ENCODE data around the gene TNFAIP2. TPM values are rescaled to one million over a fixed set of nuclear protein-coding genes. Genes with fewer than 3 reads are reported as not detected.

TNFAIP2 gene
- total and polyA plus RNA-seq, 4 donors, result 8.9 to 32.0 (median 22.4) TPM

- Histone ChIP-seq H3K27ac (ENCODE audit: low read depth in 1 of 2, low read length in 2 of 2) (peak overlapping the region; percentile 42 to 64), H3K36me3 (ENCODE audit: control insufficient read depth in 4 of 4, insufficient read depth in 3 of 4, low read depth in 1 of 4, low read length in 3 of 4) (peaks cover 0 to 3% (median 0%) of the 10 kb centered on the region in 4 donors), H3K9me3 (ENCODE audit: control insufficient read depth in 4 of 4, low read length in 3 of 4) (no peaks in the 10 kb centered on the region), H3K9ac (ENCODE audit: low read depth in 1 of 2, low read length in 2 of 2) (no peak overlapping the region), H3K4me3 (ENCODE audit: low read depth in 1 of 3, low read length in 3 of 3) (no peak overlapping the region), H3K4me1 (ENCODE audit: control insufficient read depth in 4 of 4, insufficient read depth in 4 of 4, low read length in 3 of 4) (peaks cover 30 to 73% (median 53%) of the 10 kb centered on the region in 4 donors), H3K27me3 (ENCODE audit: control insufficient read depth in 4 of 4, insufficient read depth in 4 of 4, low read length in 3 of 4) (no peaks in the 10 kb centered on the region)
- no peak for TF ChIP-seq SP1 (IDR thresholded peaks at IDR 0.05)
- TF ChIP-seq JUND (IDR thresholded peaks at IDR 0.05), result no peak
- TF ChIP-seq HNF4A (conservative IDR thresholded peaks at IDR 0.05), result no peak
- no peak for TF ChIP-seq RAD21 (IDR thresholded peaks at IDR 0.05)
- TF ChIP-seq ZBTB33 (IDR thresholded peaks at IDR 0.05), result no peak
- TF ChIP-seq NR2F2 (IDR thresholded peaks at IDR 0.05), result no peak
- 66% methylated on average over 6 of the region's 6 CpGs for WGBS
- no peak for DNase-seq (ENCODE audit: low spot score)
Measured at GRCh38 chr14:103111232-103111868, 11.9 kb upstream of the TNFAIP2 start.

GRCh38 chr14:103112400-103113243 lies 10.6 kb upstream of the TNFAIP2 start:
- no peak for TF ChIP-seq RAD21 (IDR thresholded peaks at IDR 0.05)
- no peak for TF ChIP-seq TAF1 (conservative IDR thresholded peaks at IDR 0.05)
- no peak for TF ChIP-seq SP1 (IDR thresholded peaks at IDR 0.05)
- TF ChIP-seq EGR1 (IDR thresholded peaks at IDR 0.05; ENCODE audit: low read depth in 2 of 2), result no peak
- no peak for TF ChIP-seq FOXA2 (IDR thresholded peaks at IDR 0.05)
- TF ChIP-seq ZBTB33 (IDR thresholded peaks at IDR 0.05), result no peak
- TF ChIP-seq NR2F2 (IDR thresholded peaks at IDR 0.05), result no peak
- Histone ChIP-seq H3K27me3 (ENCODE audit: control insufficient read depth in 4 of 4, insufficient read depth in 4 of 4, low read length in 3 of 4) (no peaks in the 10 kb centered on the region), H3K36me3 (ENCODE audit: control insufficient read depth in 4 of 4, insufficient read depth in 3 of 4, low read depth in 1 of 4, low read length in 3 of 4) (peaks cover 0 to 3% (median 0%) of the 10 kb centered on the region in 4 donors), H3K27ac (ENCODE audit: low read depth in 1 of 2, low read length in 2 of 2) (peak overlapping the region; percentile 42 to 64), H3K9me3 (ENCODE audit: control insufficient read depth in 4 of 4, low read length in 3 of 4) (no peaks in the 10 kb centered on the region), H3K4me1 (ENCODE audit: control insufficient read depth in 4 of 4, insufficient read depth in 4 of 4, low read length in 3 of 4) (peaks cover 20 to 61% (median 45%) of the 10 kb centered on the region in 4 donors), H3K4me3 (ENCODE audit: low read depth in 1 of 3, low read length in 3 of 3) (no peak overlapping the region), H3K9ac (ENCODE audit: low read depth in 1 of 2, low read length in 2 of 2) (no peak overlapping the region)
- DNase-seq (ENCODE audit: low spot score), result no peak
- 57% methylated on average over 11 of the region's 11 CpGs for WGBS

- H3K36me3 ChIP-seq (ENCODE audit: control insufficient read depth in 4 of 4, insufficient read depth in 3 of 4, low read depth in 1 of 4, low read length in 3 of 4), result peaks cover 0 to 3% (median 0%) of the 10 kb centered on the region in 4 donors
- H3K9ac ChIP-seq (ENCODE audit: low read depth in 1 of 2, low read length in 2 of 2), result no peak overlapping the region
- peaks cover 23 to 56% (median 43%) of the 10 kb centered on the region in 4 donors for H3K4me1 ChIP-seq (ENCODE audit: control insufficient read depth in 4 of 4, insufficient read depth in 4 of 4, low read length in 3 of 4)
- H3K9me3 ChIP-seq (ENCODE audit: control insufficient read depth in 4 of 4, low read length in 3 of 4), result no peaks in the 10 kb centered on the region
- H3K4me3 ChIP-seq (ENCODE audit: low read depth in 1 of 3, low read length in 3 of 3), result no peak overlapping the region
- no peak overlapping the region for H3K27ac ChIP-seq (ENCODE audit: low read depth in 1 of 2, low read length in 2 of 2)
- no peaks in the 10 kb centered on the region for H3K27me3 ChIP-seq (ENCODE audit: control insufficient read depth in 4 of 4, insufficient read depth in 4 of 4, low read length in 3 of 4)
- 84% methylated on average over 5 of the region's 5 CpGs for WGBS
- DNase-seq (ENCODE audit: low spot score), result no peak
- TF ChIP-seq MAX (IDR thresholded peaks at IDR 0.05), result no peak
- no peak for TF ChIP-seq HNF4G (IDR thresholded peaks at IDR 0.05)
- TF ChIP-seq NR2F2 (IDR thresholded peaks at IDR 0.05), result no peak
- TF ChIP-seq CTCF (IDR thresholded peaks at IDR 0.05; ENCODE audit: low read depth, low read length, missing input control), result no peak
- TF ChIP-seq TAF1 (conservative IDR thresholded peaks at IDR 0.05), result no peak
- TF ChIP-seq RXRA (IDR thresholded peaks at IDR 0.05), result no peak
- TF ChIP-seq ZBTB33 (IDR thresholded peaks at IDR 0.05), result no peak
- no peak for TF ChIP-seq SP1 (IDR thresholded peaks at IDR 0.05)
- TF ChIP-seq YY1 (IDR thresholded peaks at IDR 0.05), result no peak
Measured at GRCh38 chr14:103113303-103113702, 10.0 kb upstream of the TNFAIP2 start.

All from liver (tissue), 9 donors.